Esophagus squamous epithelium (tissue), 4 donors: ENCODE results near the gene BTBD10.

Source experiments
- CTCF ChIP-seq, 6 experiments: fragments of 450-650 bp in 4 of 6; fragments of 200-600 bp in 2 of 6; sonication (generic) in 2 of 6; IDR thresholded peaks; one replicate each; pipeline ENCODE4 v1.5.1; 2016 to 2019; ENCODE audit warnings: antibody characterized with exemption in 6 of 6, mild to moderate bottlenecking in 4 of 6, moderate library complexity in 4 of 6
- POLR2A ChIP-seq, 4 donors: fragments of 450-650 bp; IDR thresholded peaks; one replicate each; pipeline ENCODE4 v1.6.1; 2017; ENCODE audit warnings: antibody characterized with exemption in 4 of 4, mild to moderate bottlenecking in 4 of 4, moderate library complexity in 3 of 4

GRCh38 chr11:13427440-13427839 lies 35.6 kb downstream of the BTBD10 start:
- TF ChIP-seq CTCF (IDR thresholded peaks at IDR 0.05) (no peak), POLR2A (IDR thresholded peaks at IDR 0.05) (no peak)
